ENCODE results near the gene FRMPD1.

FRMPD1 gene

GRCh38 chr9:37676411-37676830 lies 25.7 kb downstream of the FRMPD1 start:
- Histone ChIP-seq H3K4me3 (ENCODE audit: low read depth in 1 of 2, low read length in 2 of 2) (no peak overlapping the region), H3K9ac (ENCODE audit: low read depth in 1 of 2, low read length in 2 of 2) (no peak overlapping the region), H3K27me3 (ENCODE audit: control insufficient read depth in 1 of 2, insufficient read depth in 2 of 2, low read length in 2 of 2) (peaks cover 0 to 4% of the 10 kb centered on the region in 2 donors), H3K27ac (ENCODE audit: low read depth, low read length) (no peak overlapping the region), H3K9me3 (ENCODE audit: control insufficient read depth in 1 of 2, low read length in 2 of 2) (no peaks in the 10 kb centered on the region), H3K4me1 (ENCODE audit: control insufficient read depth in 1 of 2, insufficient read depth in 2 of 2, low read length in 2 of 2) (no peaks in the 10 kb centered on the region), H3K36me3 (ENCODE audit: control insufficient read depth in 1 of 2, insufficient read depth in 2 of 2, low read length in 2 of 2) (no peaks in the 10 kb centered on the region)

- H3K9me3 ChIP-seq (ENCODE audit: control insufficient read depth in 1 of 2, low read length in 2 of 2), result no peaks in the 10 kb centered on the region
- H3K4me1 ChIP-seq (ENCODE audit: control insufficient read depth in 1 of 2, insufficient read depth in 2 of 2, low read length in 2 of 2), result no peaks in the 10 kb centered on the region
- no peaks in the 10 kb centered on the region for H3K36me3 ChIP-seq (ENCODE audit: control insufficient read depth in 1 of 2, insufficient read depth in 2 of 2, low read length in 2 of 2)
- no peak overlapping the region for H3K9ac ChIP-seq (ENCODE audit: low read depth in 1 of 2, low read length in 2 of 2)
- H3K27ac ChIP-seq (ENCODE audit: low read depth, low read length), result no peak overlapping the region
- H3K4me3 ChIP-seq (ENCODE audit: low read depth in 1 of 2, low read length in 2 of 2), result no peak overlapping the region
- H3K27me3 ChIP-seq (ENCODE audit: control insufficient read depth in 1 of 2, insufficient read depth in 2 of 2, low read length in 2 of 2), result peaks cover 4% of the 10 kb centered on the region in 2 donors
These were observed 26.7 kb downstream of the FRMPD1 start for GRCh38 chr9:37677435-37677834.

GRCh38 chr9:37678789-37679273 lies 28.1 kb downstream of the FRMPD1 start:
- Histone ChIP-seq H3K27me3 (ENCODE audit: control insufficient read depth in 1 of 2, insufficient read depth in 2 of 2, low read length in 2 of 2) (peaks cover 4% of the 10 kb centered on the region in 2 donors), H3K36me3 (ENCODE audit: control insufficient read depth in 1 of 2, insufficient read depth in 2 of 2, low read length in 2 of 2) (no peaks in the 10 kb centered on the region), H3K9me3 (ENCODE audit: control insufficient read depth in 1 of 2, low read length in 2 of 2) (no peaks in the 10 kb centered on the region), H3K4me1 (ENCODE audit: control insufficient read depth in 1 of 2, insufficient read depth in 2 of 2, low read length in 2 of 2) (no peaks in the 10 kb centered on the region), H3K9ac (ENCODE audit: low read depth in 1 of 2, low read length in 2 of 2) (no peak overlapping the region), H3K4me3 (ENCODE audit: low read depth in 1 of 2, low read length in 2 of 2) (no peak overlapping the region), H3K27ac (ENCODE audit: low read depth, low read length) (no peak overlapping the region)

GRCh38 chr9:37679649-37680402 lies 29.1 kb downstream of the FRMPD1 start:
- Histone ChIP-seq H3K9me3 (ENCODE audit: control insufficient read depth in 1 of 2, low read length in 2 of 2) (no peaks in the 10 kb centered on the region), H3K4me1 (ENCODE audit: control insufficient read depth in 1 of 2, insufficient read depth in 2 of 2, low read length in 2 of 2) (no peaks in the 10 kb centered on the region), H3K4me3 (ENCODE audit: low read depth in 1 of 2, low read length in 2 of 2) (no peak overlapping the region), H3K27ac (ENCODE audit: low read depth, low read length) (no peak overlapping the region), H3K36me3 (ENCODE audit: control insufficient read depth in 1 of 2, insufficient read depth in 2 of 2, low read length in 2 of 2) (no peaks in the 10 kb centered on the region), H3K27me3 (ENCODE audit: control insufficient read depth in 1 of 2, insufficient read depth in 2 of 2, low read length in 2 of 2) (peaks cover 4% of the 10 kb centered on the region in 2 donors), H3K9ac (ENCODE audit: low read depth in 1 of 2, low read length in 2 of 2) (no peak overlapping the region)

GRCh38 chr9:37682951-37683350 lies 32.2 kb downstream of the FRMPD1 start:
- H3K9ac ChIP-seq (ENCODE audit: low read depth in 1 of 2, low read length in 2 of 2), result no peak overlapping the region
- H3K36me3 ChIP-seq (ENCODE audit: control insufficient read depth in 1 of 2, insufficient read depth in 2 of 2, low read length in 2 of 2), result no peaks in the 10 kb centered on the region
- H3K9me3 ChIP-seq (ENCODE audit: control insufficient read depth in 1 of 2, low read length in 2 of 2), result no peaks in the 10 kb centered on the region
- no peak overlapping the region for H3K27ac ChIP-seq (ENCODE audit: low read depth, low read length)
- peaks cover 4% of the 10 kb centered on the region in 2 donors for H3K27me3 ChIP-seq (ENCODE audit: control insufficient read depth in 1 of 2, insufficient read depth in 2 of 2, low read length in 2 of 2)
- H3K4me3 ChIP-seq (ENCODE audit: low read depth in 1 of 2, low read length in 2 of 2), result no peak overlapping the region
- H3K4me1 ChIP-seq (ENCODE audit: control insufficient read depth in 1 of 2, insufficient read depth in 2 of 2, low read length in 2 of 2), result no peaks in the 10 kb centered on the region

- Histone ChIP-seq H3K4me1 (ENCODE audit: control insufficient read depth in 1 of 2, insufficient read depth in 2 of 2, low read length in 2 of 2) (no peaks in the 10 kb centered on the region), H3K9me3 (ENCODE audit: control insufficient read depth in 1 of 2, low read length in 2 of 2) (no peaks in the 10 kb centered on the region), H3K9ac (ENCODE audit: low read depth in 1 of 2, low read length in 2 of 2) (no peak overlapping the region), H3K27me3 (ENCODE audit: control insufficient read depth in 1 of 2, insufficient read depth in 2 of 2, low read length in 2 of 2) (peaks cover 4% of the 10 kb centered on the region in 2 donors), H3K27ac (ENCODE audit: low read depth, low read length) (no peak overlapping the region), H3K4me3 (ENCODE audit: low read depth in 1 of 2, low read length in 2 of 2) (no peak overlapping the region), H3K36me3 (ENCODE audit: control insufficient read depth in 1 of 2, insufficient read depth in 2 of 2, low read length in 2 of 2) (no peaks in the 10 kb centered on the region)
These were observed 33.0 kb downstream of the FRMPD1 start for GRCh38 chr9:37683531-37684371.

GRCh38 chr9:37692622-37693221 lies 42.0 kb downstream of the FRMPD1 start:
- Histone ChIP-seq H3K36me3 (ENCODE audit: control insufficient read depth in 1 of 2, insufficient read depth in 2 of 2, low read length in 2 of 2) (no peaks in the 10 kb centered on the region), H3K4me3 (ENCODE audit: low read depth in 1 of 2, low read length in 2 of 2) (no peak overlapping the region), H3K9me3 (ENCODE audit: control insufficient read depth in 1 of 2, low read length in 2 of 2) (no peaks in the 10 kb centered on the region), H3K4me1 (ENCODE audit: control insufficient read depth in 1 of 2, insufficient read depth in 2 of 2, low read length in 2 of 2) (no peaks in the 10 kb centered on the region), H3K9ac (ENCODE audit: low read depth in 1 of 2, low read length in 2 of 2) (no peak overlapping the region), H3K27ac (ENCODE audit: low read depth, low read length) (no peak overlapping the region), H3K27me3 (ENCODE audit: control insufficient read depth in 1 of 2, insufficient read depth in 2 of 2, low read length in 2 of 2) (peaks cover 3 to 5% of the 10 kb centered on the region in 2 donors)

- Histone ChIP-seq H3K27me3 (ENCODE audit: control insufficient read depth in 1 of 2, insufficient read depth in 2 of 2, low read length in 2 of 2) (peaks cover 3 to 5% of the 10 kb centered on the region in 2 donors), H3K9ac (ENCODE audit: low read depth in 1 of 2, low read length in 2 of 2) (no peak overlapping the region), H3K27ac (ENCODE audit: low read depth, low read length) (no peak overlapping the region), H3K4me1 (ENCODE audit: control insufficient read depth in 1 of 2, insufficient read depth in 2 of 2, low read length in 2 of 2) (no peaks in the 10 kb centered on the region), H3K4me3 (ENCODE audit: low read depth in 1 of 2, low read length in 2 of 2) (no peak overlapping the region), H3K9me3 (ENCODE audit: control insufficient read depth in 1 of 2, low read length in 2 of 2) (no peaks in the 10 kb centered on the region), H3K36me3 (ENCODE audit: control insufficient read depth in 1 of 2, insufficient read depth in 2 of 2, low read length in 2 of 2) (no peaks in the 10 kb centered on the region)
These were observed 42.5 kb downstream of the FRMPD1 start for GRCh38 chr9:37693260-37693659.

- no peaks in the 10 kb centered on the region for H3K9me3 ChIP-seq (ENCODE audit: control insufficient read depth in 1 of 2, low read length in 2 of 2)
- no peak overlapping the region for H3K9ac ChIP-seq (ENCODE audit: low read depth in 1 of 2, low read length in 2 of 2)
- H3K36me3 ChIP-seq (ENCODE audit: control insufficient read depth in 1 of 2, insufficient read depth in 2 of 2, low read length in 2 of 2), result no peaks in the 10 kb centered on the region
- no peaks in the 10 kb centered on the region for H3K4me1 ChIP-seq (ENCODE audit: control insufficient read depth in 1 of 2, insufficient read depth in 2 of 2, low read length in 2 of 2)
- no peak overlapping the region for H3K27ac ChIP-seq (ENCODE audit: low read depth, low read length)
- no peak overlapping the region for H3K4me3 ChIP-seq (ENCODE audit: low read depth in 1 of 2, low read length in 2 of 2)
- peaks cover 3 to 5% of the 10 kb centered on the region in 2 donors for H3K27me3 ChIP-seq (ENCODE audit: control insufficient read depth in 1 of 2, insufficient read depth in 2 of 2, low read length in 2 of 2)
These were observed 43.6 kb downstream of the FRMPD1 start for GRCh38 chr9:37694355-37694754.

- H3K36me3 ChIP-seq (ENCODE audit: control insufficient read depth in 1 of 2, insufficient read depth in 2 of 2, low read length in 2 of 2), result no peaks in the 10 kb centered on the region
- H3K4me1 ChIP-seq (ENCODE audit: control insufficient read depth in 1 of 2, insufficient read depth in 2 of 2, low read length in 2 of 2), result no peaks in the 10 kb centered on the region
- no peak overlapping the region for H3K27ac ChIP-seq (ENCODE audit: low read depth, low read length)
- H3K4me3 ChIP-seq (ENCODE audit: low read depth in 1 of 2, low read length in 2 of 2), result no peak overlapping the region
- peaks cover 0 to 5% of the 10 kb centered on the region in 2 donors for H3K27me3 ChIP-seq (ENCODE audit: control insufficient read depth in 1 of 2, insufficient read depth in 2 of 2, low read length in 2 of 2)
- no peaks in the 10 kb centered on the region for H3K9me3 ChIP-seq (ENCODE audit: control insufficient read depth in 1 of 2, low read length in 2 of 2)
- H3K9ac ChIP-seq (ENCODE audit: low read depth in 1 of 2, low read length in 2 of 2), result no peak overlapping the region
These were observed 45.8 kb downstream of the FRMPD1 start for GRCh38 chr9:37696528-37696927.

All from duodenal mucosa (tissue), 2 donors.